Kidney epithelial cell (primary cell): ENCODE results near the gene C12orf76. TPM values are rescaled to one million over a fixed set of nuclear protein-coding genes. Genes with fewer than 3 reads are reported as not detected.

Source experiments
- DNase-seq: peaks from one replicate; pipeline ENCODE4 v3.0.0-alpha.2; 2010; ENCODE audit warnings: low read depth
- H3K27me3 ChIP-seq: 2 replicates; pipeline ENCODE4 v1.6.0; 2011; ENCODE audit warnings: low read length; ENCODE audit not compliant: control insufficient read depth, insufficient read depth
- H3K36me3 ChIP-seq: 2 replicates; pipeline ENCODE4 v1.5.1; 2011; ENCODE audit warnings: low read length; ENCODE audit not compliant: control insufficient read depth, insufficient read depth
- H3K4me3 ChIP-seq: 2 replicates; pipeline ENCODE4 v1.5.1; 2011; ENCODE audit warnings: low read depth, mild to moderate bottlenecking, control low read depth, low read length
- total RNA-seq: library from RNA; depleted of rRNA; stranded (reverse); fragments of >200 nt; gene quantifications from 2 replicates; pipeline ENCODE4 v1.2.3, GENCODE V29; 2015
- TF ChIP-seq, protein P1 (sequence below): IDR thresholded peaks from 2 replicates; pipeline ENCODE4 v1.5.1; 2011; ENCODE audit warnings: mild to moderate bottlenecking, moderate library complexity, low read length, control low read depth, inconsistent platforms; ENCODE audit not compliant: insufficient read depth, poor library complexity, severe bottlenecking

C12orf76 gene
- total RNA-seq, 1 donor from 2014 or later = 14.5 TPM

DNA sequence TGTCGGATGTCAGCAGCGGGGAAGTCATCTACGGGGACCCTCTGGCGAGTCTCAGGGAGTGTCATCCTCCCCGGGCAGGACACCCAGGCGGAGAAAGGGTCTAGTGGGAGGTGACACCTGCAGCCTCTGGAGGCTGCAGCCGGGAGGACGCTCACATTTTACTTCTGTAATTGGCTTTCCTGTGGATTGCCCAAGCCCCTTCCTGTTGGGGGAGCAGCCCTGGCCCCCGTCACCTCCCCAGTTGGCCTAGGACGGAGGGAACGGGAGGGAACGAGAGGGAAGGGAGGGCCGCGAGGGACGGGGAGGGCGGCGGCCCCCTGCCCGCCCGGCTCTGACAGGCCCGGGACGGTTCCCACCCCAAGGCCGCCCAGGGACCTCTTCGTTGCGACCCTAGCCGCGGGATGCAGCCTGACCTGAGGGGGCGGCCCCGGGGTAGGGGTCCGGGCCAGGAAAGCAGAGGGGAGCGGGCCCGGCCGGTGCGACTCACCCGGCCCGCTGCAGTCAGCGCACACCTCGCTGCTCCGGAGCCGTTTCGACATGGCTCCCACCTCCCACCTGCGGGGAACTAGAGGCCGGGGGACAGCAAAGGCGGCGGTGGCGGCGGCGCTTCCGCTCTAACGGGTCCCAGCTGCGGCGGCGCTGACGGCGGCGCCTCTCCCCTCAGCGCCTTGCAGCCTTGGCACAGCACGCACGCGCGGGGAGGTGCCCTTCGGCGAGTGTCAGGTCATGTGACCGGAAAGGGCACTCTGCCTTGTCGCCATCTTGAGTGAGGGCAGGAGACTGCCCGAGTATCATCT lies 52.4 kb downstream of the C12orf76 start, which contains the start of gene GIT2:
TSS of gene GIT2 (minus strand) at position 683 of the 797 bp plus-strand sequence. CDS start at position 539, 144 bp downstream.
- no peaks in the 10 kb centered on the region for H3K27me3 ChIP-seq
- peak within 1 kb of the TSS; percentile 67 for H3K4me3 ChIP-seq
- H3K36me3 ChIP-seq = no peaks in the 10 kb centered on the region
- TF ChIP-seq, protein P1, sequence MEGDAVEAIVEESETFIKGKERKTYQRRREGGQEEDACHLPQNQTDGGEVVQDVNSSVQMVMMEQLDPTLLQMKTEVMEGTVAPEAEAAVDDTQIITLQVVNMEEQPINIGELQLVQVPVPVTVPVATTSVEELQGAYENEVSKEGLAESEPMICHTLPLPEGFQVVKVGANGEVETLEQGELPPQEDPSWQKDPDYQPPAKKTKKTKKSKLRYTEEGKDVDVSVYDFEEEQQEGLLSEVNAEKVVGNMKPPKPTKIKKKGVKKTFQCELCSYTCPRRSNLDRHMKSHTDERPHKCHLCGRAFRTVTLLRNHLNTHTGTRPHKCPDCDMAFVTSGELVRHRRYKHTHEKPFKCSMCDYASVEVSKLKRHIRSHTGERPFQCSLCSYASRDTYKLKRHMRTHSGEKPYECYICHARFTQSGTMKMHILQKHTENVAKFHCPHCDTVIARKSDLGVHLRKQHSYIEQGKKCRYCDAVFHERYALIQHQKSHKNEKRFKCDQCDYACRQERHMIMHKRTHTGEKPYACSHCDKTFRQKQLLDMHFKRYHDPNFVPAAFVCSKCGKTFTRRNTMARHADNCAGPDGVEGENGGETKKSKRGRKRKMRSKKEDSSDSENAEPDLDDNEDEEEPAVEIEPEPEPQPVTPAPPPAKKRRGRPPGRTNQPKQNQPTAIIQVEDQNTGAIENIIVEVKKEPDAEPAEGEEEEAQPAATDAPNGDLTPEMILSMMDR = no peak
- DNase-seq = peak; percentile 63

GRCh38 chr12:109995361-109995685 lies 53.0 kb downstream of the C12orf76 start:
- no peaks in the 10 kb centered on the region for H3K27me3 ChIP-seq
- H3K4me3 ChIP-seq = peak overlapping the region; percentile 67
- no peaks in the 10 kb centered on the region for H3K36me3 ChIP-seq

GRCh38 chr12:109994401-109995175 lies 53.7 kb downstream of the C12orf76 start:
- H3K27me3 ChIP-seq = no peaks in the 10 kb centered on the region
- H3K4me3 ChIP-seq = peak overlapping the region; percentile 67
- no peaks in the 10 kb centered on the region for H3K36me3 ChIP-seq
- DNase-seq = no peak
- TF ChIP-seq, protein P1 = no peak

More at GRCh38 chr12:109995361-109995685, 53.0 kb downstream of the C12orf76 start:
- DNase-seq = no peak
- TF ChIP-seq, protein P1 = no peak

- H3K36me3 ChIP-seq = peaks cover 2% of the 10 kb centered on the region
- H3K27me3 ChIP-seq = no peaks in the 10 kb centered on the region
- no peak for DNase-seq
- TF ChIP-seq, protein P1 = no peak
- H3K4me3 ChIP-seq = no peak overlapping the region
Observed at GRCh38 chr12:109993091-109993490, 55.2 kb downstream of the C12orf76 start.

GRCh38 chr12:109991586-109991985 lies 56.7 kb downstream of the C12orf76 start:
- no peaks in the 10 kb centered on the region for H3K27me3 ChIP-seq
- H3K36me3 ChIP-seq = peaks cover 2% of the 10 kb centered on the region
- TF ChIP-seq, protein P1 = no peak
- H3K4me3 ChIP-seq = no peak overlapping the region
- DNase-seq = no peak

Other genes starting within 250 kb of the C12orf76 start
- gene TRPV4, start 215.1 kb downstream of the C12orf76 start, total RNA-seq = 0.75 and 1.7 TPM in 2 replicates
- 38.4 and 48.4 TPM in 2 replicates for gene GLTP, start 168.0 kb downstream of the C12orf76 start, total RNA-seq
- gene TCHP, start 148.2 kb downstream of the C12orf76 start, total RNA-seq = 13.0 and 15.0 TPM in 2 replicates
- 20.3 and 23.8 TPM in 2 replicates for gene GIT2, start 52.2 kb downstream of the C12orf76 start, total RNA-seq
- gene ANKRD13A, start 49.1 kb downstream of the C12orf76 start, total RNA-seq = 40.6 and 73.8 TPM in 2 replicates
- 6.9 and 7.1 TPM in 2 replicates for gene IFT81, start 75.8 kb upstream of the C12orf76 start, total RNA-seq
- 128 and 143 TPM in 2 replicates for gene ATP2A2, start 232.7 kb upstream of the C12orf76 start, total RNA-seq